Lung (tissue), 12 donors: ENCODE results near the gene SCNN1B. TPM values are rescaled to one million over a fixed set of nuclear protein-coding genes. Genes with fewer than 3 reads are reported as not detected.
"Not testable (repeated sequence)": the region's sequence is repeated elsewhere in the genome, so short reads cannot be mapped to it uniquely, and the experiment has no call there.

Experiments
- ATAC-seq: fragments of 200-7000 bp; cut with Tn5 transposase; one replicate; pipeline ENCODE4 v1.9.1; 2020; ENCODE audit warnings: moderate number of reproducible peaks; ENCODE audit not compliant: insufficient read depth, low FRiP score
- DNase-seq, 3 donors: peaks; one replicate each; pipeline ENCODE4 v3.0.0-alpha.2; 2013 to 2017
- H3K27ac ChIP-seq, 2 donors: one replicate each; pipeline ENCODE4 v1.5.1; 2013; ENCODE audit warnings: mild to moderate bottlenecking in 2 of 2, moderate library complexity in 2 of 2, control low read depth in 1 of 2, inconsistent platforms in 1 of 2, low read depth in 1 of 2, low read length in 1 of 2
- H3K27me3 ChIP-seq, 3 donors: one replicate each; pipeline ENCODE4 v1.5.1; 2013; ENCODE audit warnings: low read length in 2 of 3; ENCODE audit not compliant: control insufficient read depth in 3 of 3, insufficient read depth in 3 of 3
- H3K36me3 ChIP-seq, 4 donors: one replicate each; pipeline ENCODE4 v1.5.1; 2013; ENCODE audit warnings: low read length in 4 of 4, mild to moderate bottlenecking in 1 of 4, moderate library complexity in 1 of 4; ENCODE audit not compliant: control insufficient read depth in 4 of 4, insufficient read depth in 4 of 4
- H3K4me1 ChIP-seq, 5 donors: one replicate each; pipeline ENCODE4 v1.5.1; 2013; ENCODE audit warnings: low read length in 5 of 5, mild to moderate bottlenecking in 2 of 5, moderate library complexity in 1 of 5; ENCODE audit not compliant: control insufficient read depth in 5 of 5, insufficient read depth in 5 of 5
- H3K4me3 ChIP-seq: one replicate; pipeline ENCODE4 v1.5.1; 2013; ENCODE audit warnings: mild to moderate bottlenecking, control low read depth, moderate library complexity
- H3K9ac ChIP-seq, 2 donors: one replicate each; pipeline ENCODE4 v1.5.1; 2013; ENCODE audit warnings: low read length in 2 of 2, control low read depth in 1 of 2; ENCODE audit not compliant: insufficient read depth in 1 of 2
- H3K9me3 ChIP-seq, 4 donors: one replicate each; pipeline ENCODE4 v1.5.1; 2013; ENCODE audit warnings: low read length in 3 of 4, mild to moderate bottlenecking in 1 of 4, moderate library complexity in 1 of 4; ENCODE audit not compliant: control insufficient read depth in 4 of 4, insufficient read depth in 3 of 4
- CTCF ChIP-seq: IDR thresholded peaks from 2 replicates; pipeline ENCODE4 v1.5.1; 2012; ENCODE audit warnings: mild to moderate bottlenecking; ENCODE audit errors: control extremely low read depth, extremely low read depth
- WGBS, 2 donors: extraction: QIAGEN DNeasy Blood & Tissue Kit; methylation state at CpG; one replicate each; pipeline ENCODE4 v1.1.7; 2013; 5-methylcytosine and 5-hydroxymethylcytosine counted together
- polyA plus RNA-seq, 2 donors: library from polyadenylated mRNA; stranded (reverse); fragments of 200-250 nt; gene quantifications; one replicate each; pipeline ENCODE4 v1.2.1, GENCODE V29; 2013
- total RNA-seq, 2 donors: library from RNA; depleted of rRNA in 1 of 2; stranded (reverse); fragments of >200 nt in 1 of 2; gene quantifications; one replicate each; pipeline ENCODE4 v1.2.1, GENCODE V29; 2014 to 2021
- donor health status: control.
- donor health status: control.
- donor health status: Bipolar disorder and iron deficiency.
- donor health status: healthy.
- donor health status: DM: yes; HTN: yes; CAD: no.

Gene SCNN1B
- total and polyA plus RNA-seq, 4 donors, result 16.4 to 58.7 (median 41.3) TPM

GRCh38 chr16:23294260-23294659 lies 7.8 kb upstream of the SCNN1B start:
- no peaks in the 10 kb centered on the region for H3K9me3 ChIP-seq

GRCh38 chr16:23296994-23297393 lies 5.1 kb upstream of the SCNN1B start:
- WGBS, 2 donors, result 80 to 86% methylated on average over 3 of the region's 3 CpGs

More at GRCh38 chr16:23294260-23294659, 7.8 kb upstream of the SCNN1B start:
- WGBS, 2 donors, result 92 to 93% methylated on average over 2 of the region's 2 CpGs
- H3K4me1 ChIP-seq, result no peaks in the 10 kb centered on the region
- DNase-seq (no peak), ATAC-seq (no peak)
- H3K27me3 ChIP-seq, result no peaks in the 10 kb centered on the region
- no peak overlapping the region for H3K9ac ChIP-seq
- no peak overlapping the region for H3K27ac ChIP-seq
- no peak for TF ChIP-seq CTCF
- no peak overlapping the region for H3K4me3 ChIP-seq
- no peaks in the 10 kb centered on the region for H3K36me3 ChIP-seq

GRCh38 chr16:23298290-23298915 lies 3.7 kb upstream of the SCNN1B start:
- Histone ChIP-seq H3K36me3 (no peaks in the 10 kb centered on the region), H3K27ac (no peak overlapping the region), H3K27me3 (peaks cover 0 to 27% (median 14%) of the 10 kb centered on the region in 3 donors), H3K4me1 (no peaks in the 10 kb centered on the region), H3K9ac (no peak overlapping the region), H3K4me3 (no peak overlapping the region), H3K9me3 (peaks cover 0 to 2% (median 0%) of the 10 kb centered on the region in 4 donors)
- WGBS, 2 donors, result 79 to 81% methylated on average over 6 of the region's 6 CpGs
- no peak for TF ChIP-seq CTCF
- DNase-seq (no peak), ATAC-seq (no peak)

More at GRCh38 chr16:23296994-23297393, 5.1 kb upstream of the SCNN1B start:
- no peak overlapping the region for H3K9ac ChIP-seq
- peaks cover 0 to 18% (median 6%) of the 10 kb centered on the region in 3 donors for H3K27me3 ChIP-seq
- no peaks in the 10 kb centered on the region for H3K36me3 ChIP-seq
- peaks cover 0 to 2% (median 0%) of the 10 kb centered on the region in 4 donors for H3K9me3 ChIP-seq
- TF ChIP-seq CTCF, result no peak
- H3K4me1 ChIP-seq, result no peaks in the 10 kb centered on the region
- no peak for DNase-seq
- ATAC-seq, result no peak
- no peak overlapping the region for H3K4me3 ChIP-seq
- no peak overlapping the region for H3K27ac ChIP-seq

GRCh38 chr16:23299815-23300214 lies 2.3 kb upstream of the SCNN1B start:
- H3K9ac ChIP-seq, ATAC-seq, H3K27ac ChIP-seq, DNase-seq, H3K4me1 ChIP-seq, H3K4me3 ChIP-seq, H3K36me3 ChIP-seq, H3K9me3 ChIP-seq: not testable (repeated sequence)
- H3K27me3 ChIP-seq, result peaks cover 0 to 31% (median 17%) of the 10 kb centered on the region in 3 donors
- 51 to 74% methylated on average over 2 of the region's 3 CpGs for WGBS, 2 donors
